ENCODE results near the gene BRK1. TPM values are rescaled to one million over a fixed set of nuclear protein-coding genes. Genes with fewer than 3 reads are reported as not detected.
A peak's percentile ranks its signal among the peaks of the same experiment; 100 is the strongest.

The BRK1 gene
- total and polyA plus RNA-seq, 9 of the 15 experiments (the other 6 are each of a cell fraction or from before 2014, with no cell fraction given) = 105 to 634 (median 250) TPM

- Histone ChIP-seq H3K4me2 (ENCODE audit: insufficient read depth, low read length) (no peak overlapping the region), H3K27me3 (ENCODE audit: control insufficient read depth in 2 of 2, insufficient read depth in 2 of 2, low read length in 2 of 2) (no peaks in the 10 kb centered on the region), H3K79me2 (ENCODE audit: control insufficient read depth, insufficient read depth, low read length) (no peaks in the 10 kb centered on the region), H2AFZ (ENCODE audit: low read depth, low read length) (no peak overlapping the region), H3K27ac (ENCODE audit: extremely low read depth, low read depth, low read length) (no peak overlapping the region), H4K20me1 (replicated peaks; ENCODE audit: control insufficient read depth, insufficient read depth, low read length) (no peaks in the 10 kb centered on the region), H3K36me3 (ENCODE audit: control insufficient read depth, insufficient read depth, low read length) (peaks cover 80% of the 10 kb centered on the region), H3K4me1 (replicated peaks in 1 of 2; ENCODE audit: control insufficient read depth in 2 of 2, insufficient read depth in 2 of 2, low read length in 2 of 2) (no peaks in the 10 kb centered on the region), H3K9me3 (replicated peaks; ENCODE audit: control insufficient read depth, insufficient read depth, low read depth, low read length) (no peaks in the 10 kb centered on the region), H3K9me1 (ENCODE audit: control insufficient read depth, insufficient read depth, low read length) (no peaks in the 10 kb centered on the region), H3K4me3 (no peak overlapping the region), H3K9ac (ENCODE audit: insufficient read depth in 1 of 2, low read depth in 2 of 2, low read length in 2 of 2) (no peak overlapping the region)
- TF ChIP-seq CEBPG (CRISPR knock-in tag; IDR thresholded peaks at IDR 0.05) (no peak), CEBPG (tag; conservative IDR thresholded peaks at IDR 0.05 in 1 of 2, IDR thresholded peaks at IDR 0.05 in 1 of 2) (peak; percentile 43 to 49; a peak in 3 of 4 replicates), JUND (IDR thresholded peaks at IDR 0.05; ENCODE audit: borderline replicate concordance, low read depth, low read length) (no peak), JUND (tag; IDR thresholded peaks at IDR 0.05; ENCODE audit: borderline replicate concordance, low read depth, low read length) (no peak), CEBPB (tag; IDR thresholded peaks at IDR 0.05) (peak; percentile 79)
- DNase-seq (ENCODE audit: extremely low read depth in 1 of 4, low spot score in 3 of 4) (no peak), ATAC-seq (no peak), FAIRE-seq (no peak)
- in situ Hi-C loops (cut with MboI) = no loop called here
- intact Hi-C loops (cut with micrococcal nuclease) = no loop called here
- CTCF ChIA-PET (ENCODE audit: low intra/inter-chr PET ratio) = no interaction called here
- no TSS peak for BruUV-seq (replicated peaks)
- POLR2A ChIA-PET = interaction anchor here (1.0 to 1.3 kb wide), 2 partner anchors 10 to 21 kb away, joined by 4 to 5 read pairs; no protein-coding TSS in a partner anchor
- WGBS (ENCODE audit: insufficient coverage, low coverage, missing lambda C conversion rate) = 94% methylated on average over 3 of the region's 3 CpGs
These were observed 21.8 kb upstream of the BRK1 start for GRCh38 chr3:10093678-10094077.

- no peaks in the 10 kb centered on the region for H3K4me1 ChIP-seq (replicated peaks in 1 of 2; ENCODE audit: control insufficient read depth in 2 of 2, insufficient read depth in 2 of 2, low read length in 2 of 2)
- H2AFZ ChIP-seq (ENCODE audit: low read depth, low read length) = no peak overlapping the region
- DNase-seq (ENCODE audit: extremely low read depth in 1 of 4, low spot score in 3 of 4) (no peak), ATAC-seq (no peak), FAIRE-seq (no peak)
- peaks cover 63% of the 10 kb centered on the region for H3K36me3 ChIP-seq (ENCODE audit: control insufficient read depth, insufficient read depth, low read length)
- BruUV-seq (replicated peaks) = no TSS peak
- H3K27ac ChIP-seq (ENCODE audit: extremely low read depth, low read depth, low read length) = no peak overlapping the region
- no peak overlapping the region for H3K4me2 ChIP-seq (ENCODE audit: insufficient read depth, low read length)
- in situ Hi-C loops (cut with MboI) (no loop called here), intact Hi-C loops (cut with micrococcal nuclease) (no loop called here)
- H3K9me3 ChIP-seq (replicated peaks; ENCODE audit: control insufficient read depth, insufficient read depth, low read depth, low read length) = no peaks in the 10 kb centered on the region
- no peaks in the 10 kb centered on the region for H3K79me2 ChIP-seq (ENCODE audit: control insufficient read depth, insufficient read depth, low read length)
- no peaks in the 10 kb centered on the region for H3K27me3 ChIP-seq (ENCODE audit: control insufficient read depth in 2 of 2, insufficient read depth in 2 of 2, low read length in 2 of 2)
- CTCF ChIA-PET (ENCODE audit: low intra/inter-chr PET ratio) = no interaction called here
- POLR2A ChIA-PET = interaction anchor here (0.5 to 2.9 kb wide), 5 partner anchors 10 to 63 kb away, joined by 3 to 10 read pairs (median 6); partner anchors contain the start of gene FANCD2OS
- WGBS (ENCODE audit: insufficient coverage, low coverage, missing lambda C conversion rate) = 96% methylated on average over 5 of the region's 5 CpGs
- no peaks in the 10 kb centered on the region for H3K9me1 ChIP-seq (ENCODE audit: control insufficient read depth, insufficient read depth, low read length)
- no peak overlapping the region for H3K4me3 ChIP-seq
- no peak overlapping the region for H3K9ac ChIP-seq (ENCODE audit: insufficient read depth in 1 of 2, low read depth in 2 of 2, low read length in 2 of 2)
- no peaks in the 10 kb centered on the region for H4K20me1 ChIP-seq (replicated peaks; ENCODE audit: control insufficient read depth, insufficient read depth, low read length)
- no peak for TF ChIP-seq CREBBP (IDR thresholded peaks at IDR 0.05; ENCODE audit: low read depth, low read length)
- no peak for TF ChIP-seq KDM5B (IDR thresholded peaks at IDR 0.05; ENCODE audit: insufficient replicate concordance, low read depth, low read length)
- no peak for TF ChIP-seq STAT6 (CRISPR knock-in tag; IDR thresholded peaks at IDR 0.05)
- TF ChIP-seq NR3C1 (CRISPR knock-in tag; IDR thresholded peaks at IDR 0.05) = no peak
- no peak for TF ChIP-seq ZNF431 (CRISPR knock-in tag; IDR thresholded peaks at IDR 0.05)
- TF ChIP-seq ZBTB8A (IDR thresholded peaks at IDR 0.05; ENCODE audit: partially characterized antibody) = no peak
- TF ChIP-seq SMARCB1 (IDR thresholded peaks at IDR 0.05; ENCODE audit: insufficient read length, low read depth) = no peak
- TF ChIP-seq ZNF384 (IDR thresholded peaks at IDR 0.05; ENCODE audit: low read depth, low read length) = no peak
- TF ChIP-seq SUPT5H (IDR thresholded peaks at IDR 0.05) = no peak
- TF ChIP-seq BRD4 (IDR thresholded peaks at IDR 0.05) = no peak
- no peak for TF ChIP-seq RBM14 (IDR thresholded peaks at IDR 0.05; ENCODE audit: borderline replicate concordance, insufficient read depth, low read depth, low read length)
These were observed 16.4 kb upstream of the BRK1 start for GRCh38 chr3:10099041-10099440.

All from K562 (cell line).